Measurements from ENCODE around the gene WHRN.

WHRN gene

GRCh38 chr9:114461468-114461867 is 43.8 kb downstream of the WHRN start:
- H3K4me3 ChIP-seq (ENCODE audit: extremely low read depth, insufficient read depth, low read length, poor library complexity, severe bottlenecking), result no peak overlapping the region

GRCh38 chr9:114460513-114461199 is 44.6 kb downstream of the WHRN start:
- H3K9me3 ChIP-seq (ENCODE audit: control insufficient read depth, low read length), result no peaks in the 10 kb centered on the region

More at GRCh38 chr9:114461468-114461867, 43.8 kb downstream of the WHRN start:
- 91% methylated on average over 3 to 4 of the region's 4 CpGs for WGBS, 2 experiments (ENCODE audit: insufficient coverage in 2 of 2)
- Histone ChIP-seq H3K27ac (ENCODE audit: low read depth, low read length, severe bottlenecking) (no peak overlapping the region), H3K4me1 (ENCODE audit: control insufficient read depth, insufficient read depth, low read length, poor library complexity, severe bottlenecking) (no peaks in the 10 kb centered on the region), H3K36me3 (ENCODE audit: control insufficient read depth, insufficient read depth, low read length) (no peaks in the 10 kb centered on the region), H3K9me3 (ENCODE audit: control insufficient read depth, low read length) (no peaks in the 10 kb centered on the region)

GRCh38 chr9:114459464-114459863 is 45.8 kb downstream of the WHRN start:
- H3K4me1 ChIP-seq (ENCODE audit: control insufficient read depth, insufficient read depth, low read length, poor library complexity, severe bottlenecking), result no peaks in the 10 kb centered on the region
- H3K36me3 ChIP-seq (ENCODE audit: control insufficient read depth, insufficient read depth, low read length), result no peaks in the 10 kb centered on the region
- no peak overlapping the region for H3K27ac ChIP-seq (ENCODE audit: low read depth, low read length, severe bottlenecking)
- 72 to 93% methylated on average over 3 of the region's 5 CpGs for WGBS, 2 experiments (ENCODE audit: insufficient coverage in 2 of 2)
- no peak overlapping the region for H3K4me3 ChIP-seq (ENCODE audit: extremely low read depth, insufficient read depth, low read length, poor library complexity, severe bottlenecking)
- no peaks in the 10 kb centered on the region for H3K9me3 ChIP-seq (ENCODE audit: control insufficient read depth, low read length)

More at GRCh38 chr9:114460513-114461199, 44.6 kb downstream of the WHRN start:
- no peak overlapping the region for H3K27ac ChIP-seq (ENCODE audit: low read depth, low read length, severe bottlenecking)
- 62 to 78% methylated on average over 5 to 6 of the region's 8 CpGs for WGBS, 2 experiments (ENCODE audit: insufficient coverage in 2 of 2)
- no peak overlapping the region for H3K4me3 ChIP-seq (ENCODE audit: extremely low read depth, insufficient read depth, low read length, poor library complexity, severe bottlenecking)
- H3K4me1 ChIP-seq (ENCODE audit: control insufficient read depth, insufficient read depth, low read length, poor library complexity, severe bottlenecking), result no peaks in the 10 kb centered on the region
- H3K36me3 ChIP-seq (ENCODE audit: control insufficient read depth, insufficient read depth, low read length), result no peaks in the 10 kb centered on the region

DNA sequence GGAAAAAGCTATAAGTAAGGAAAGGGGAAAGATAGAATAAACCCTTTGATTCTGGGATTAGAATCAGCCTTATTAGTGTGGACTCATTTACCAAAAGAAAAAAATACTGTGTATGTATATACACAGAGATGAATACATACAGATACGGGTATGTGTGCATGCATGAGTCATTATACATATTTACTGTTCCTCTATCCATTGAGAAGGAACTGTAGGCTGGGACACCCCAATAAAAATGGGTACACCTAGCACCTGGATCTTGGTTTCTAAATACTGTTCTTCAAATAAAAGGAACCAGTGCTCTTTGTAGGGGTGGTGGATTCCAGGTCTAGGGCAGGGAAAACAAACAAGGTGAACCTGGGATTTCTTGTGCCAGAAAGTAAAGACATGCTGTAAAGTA is 48.3 kb downstream of the WHRN start:
- Histone ChIP-seq H3K9me3 (ENCODE audit: control insufficient read depth, low read length) (no peaks in the 10 kb centered on the region), H3K36me3 (ENCODE audit: control insufficient read depth, insufficient read depth, low read length) (no peaks in the 10 kb centered on the region), H3K4me3 (ENCODE audit: extremely low read depth, insufficient read depth, low read length, poor library complexity, severe bottlenecking) (no peak overlapping the region), H3K27ac (ENCODE audit: low read depth, low read length, severe bottlenecking) (no peak overlapping the region), H3K4me1 (ENCODE audit: control insufficient read depth, insufficient read depth, low read length, poor library complexity, severe bottlenecking) (no peaks in the 10 kb centered on the region)
- WGBS, 2 experiments (ENCODE audit: insufficient coverage in 2 of 2), result no CpG with 5 or more reads among the region's 1 CpG

GRCh38 chr9:114454652-114455051 is 50.6 kb downstream of the WHRN start:
- no peak overlapping the region for H3K4me3 ChIP-seq (ENCODE audit: extremely low read depth, insufficient read depth, low read length, poor library complexity, severe bottlenecking)
- WGBS, 2 experiments (ENCODE audit: insufficient coverage in 2 of 2), result no CpG with 5 or more reads among the region's 1 CpG
- H3K9me3 ChIP-seq (ENCODE audit: control insufficient read depth, low read length), result no peaks in the 10 kb centered on the region

DNA sequence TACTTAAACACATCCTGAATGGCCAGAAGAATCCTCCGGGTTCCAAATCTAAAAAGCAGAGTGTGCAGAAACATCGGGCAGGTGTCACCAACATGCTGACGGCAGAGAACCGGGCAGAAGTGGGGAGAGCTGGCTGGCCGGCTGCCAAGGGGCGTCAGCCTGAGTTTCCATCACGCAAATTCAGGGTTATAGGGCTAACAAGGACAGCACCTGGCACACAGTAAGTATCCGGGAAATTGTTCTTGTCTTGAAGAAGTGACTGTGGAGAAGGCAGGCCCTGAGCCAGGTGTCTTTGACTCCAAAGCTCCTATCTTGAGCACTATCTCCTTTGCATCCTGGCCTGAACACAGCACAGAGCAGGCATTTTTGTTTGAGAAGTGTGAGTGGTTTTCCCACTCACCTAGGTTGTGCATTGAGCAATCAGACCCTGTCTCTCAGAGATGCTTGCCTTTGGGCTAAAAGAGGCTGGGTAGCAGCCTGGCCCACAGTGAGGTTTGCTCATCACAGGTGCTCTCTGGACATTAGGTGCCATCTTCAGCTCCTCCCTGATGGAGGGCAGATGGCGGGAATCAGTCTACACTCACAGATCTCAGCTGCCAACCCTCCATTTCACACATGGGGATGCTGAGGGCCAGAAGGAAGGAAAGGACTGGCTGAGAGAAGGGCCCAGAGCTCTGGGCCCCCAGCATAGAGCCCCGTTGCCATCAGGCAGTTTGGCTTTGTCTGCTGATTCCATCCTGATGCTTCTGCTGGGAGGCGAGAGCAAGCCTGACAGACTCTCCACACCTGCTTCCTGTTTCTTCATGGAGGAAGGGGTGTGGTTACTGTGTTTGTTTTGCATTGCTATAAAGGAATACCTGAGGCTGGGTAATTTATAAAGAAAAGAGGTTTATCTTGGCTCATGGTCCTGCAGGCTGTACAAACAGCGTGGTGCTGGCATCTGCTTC is 52.8 kb downstream of the WHRN start:
- no peak overlapping the region for H3K27ac ChIP-seq (ENCODE audit: low read depth, low read length, severe bottlenecking)
- 89 to 91% methylated on average over 10 to 11 of the region's 12 CpGs for WGBS, 2 experiments (ENCODE audit: insufficient coverage in 2 of 2)
- no peaks in the 10 kb centered on the region for H3K4me1 ChIP-seq (ENCODE audit: control insufficient read depth, insufficient read depth, low read length, poor library complexity, severe bottlenecking)
- H3K9me3 ChIP-seq (ENCODE audit: control insufficient read depth, low read length), result no peaks in the 10 kb centered on the region
- no peak overlapping the region for H3K4me3 ChIP-seq (ENCODE audit: extremely low read depth, insufficient read depth, low read length, poor library complexity, severe bottlenecking)
- H3K36me3 ChIP-seq (ENCODE audit: control insufficient read depth, insufficient read depth, low read length), result no peaks in the 10 kb centered on the region

More at GRCh38 chr9:114454652-114455051, 50.6 kb downstream of the WHRN start:
- Histone ChIP-seq H3K27ac (ENCODE audit: low read depth, low read length, severe bottlenecking) (no peak overlapping the region), H3K36me3 (ENCODE audit: control insufficient read depth, insufficient read depth, low read length) (no peaks in the 10 kb centered on the region), H3K4me1 (ENCODE audit: control insufficient read depth, insufficient read depth, low read length, poor library complexity, severe bottlenecking) (no peaks in the 10 kb centered on the region)

- Histone ChIP-seq H3K4me1 (ENCODE audit: control insufficient read depth, insufficient read depth, low read length, poor library complexity, severe bottlenecking) (no peaks in the 10 kb centered on the region), H3K4me3 (ENCODE audit: extremely low read depth, insufficient read depth, low read length, poor library complexity, severe bottlenecking) (no peak overlapping the region), H3K36me3 (ENCODE audit: control insufficient read depth, insufficient read depth, low read length) (no peaks in the 10 kb centered on the region), H3K27ac (ENCODE audit: low read depth, low read length, severe bottlenecking) (no peak overlapping the region), H3K9me3 (ENCODE audit: control insufficient read depth, low read length) (no peaks in the 10 kb centered on the region)
- WGBS, 2 experiments (ENCODE audit: insufficient coverage in 2 of 2), result no CpG with 5 or more reads among the region's 1 CpG
These were observed 53.6 kb downstream of the WHRN start for GRCh38 chr9:114451707-114452031.

DNA sequence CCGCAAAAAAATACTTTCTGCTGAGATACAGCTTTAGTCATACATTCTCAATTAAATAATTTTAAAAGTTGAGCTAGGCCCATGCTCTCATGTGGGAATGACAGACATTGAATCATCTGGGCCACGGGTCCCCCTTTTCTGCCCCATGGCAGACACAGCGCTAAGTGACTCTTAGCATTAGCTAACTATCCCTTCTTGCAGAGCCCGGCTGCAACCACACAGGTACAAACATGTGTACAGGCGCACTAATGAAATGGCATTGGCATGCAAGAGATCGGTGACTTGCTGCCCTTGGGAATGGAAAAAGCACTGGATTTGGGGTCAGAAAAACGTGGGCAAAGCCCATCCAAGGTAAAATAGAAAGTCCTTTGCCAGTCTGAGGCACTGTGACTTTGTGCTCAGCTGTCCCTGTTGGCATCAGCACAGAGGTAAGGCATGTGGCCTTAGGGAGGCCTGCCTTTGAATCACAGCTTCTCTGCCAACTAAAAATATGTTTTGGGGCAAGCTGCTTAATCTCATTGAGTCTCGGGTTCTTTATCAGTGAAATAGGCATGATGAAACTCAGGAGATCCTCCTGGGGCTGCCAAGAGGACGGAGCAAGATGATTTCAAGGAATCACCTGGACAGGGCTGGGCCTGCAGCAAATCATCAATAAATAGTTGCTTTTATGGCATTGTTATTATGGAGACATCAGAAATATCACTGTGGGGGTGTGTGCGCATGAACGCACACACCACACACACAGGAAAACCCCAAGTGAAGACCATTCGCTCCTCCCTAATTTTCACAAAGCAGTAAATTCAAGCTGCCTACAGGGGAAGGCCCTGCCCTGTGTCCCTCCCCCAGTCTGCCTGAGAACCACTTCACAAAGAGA is 54.2 kb downstream of the WHRN start:
- 89 to 90% methylated on average over 9 of the region's 12 CpGs for WGBS, 2 experiments (ENCODE audit: insufficient coverage in 2 of 2)
- H3K9me3 ChIP-seq (ENCODE audit: control insufficient read depth, low read length), result no peaks in the 10 kb centered on the region
- no peaks in the 10 kb centered on the region for H3K4me1 ChIP-seq (ENCODE audit: control insufficient read depth, insufficient read depth, low read length, poor library complexity, severe bottlenecking)
- no peaks in the 10 kb centered on the region for H3K36me3 ChIP-seq (ENCODE audit: control insufficient read depth, insufficient read depth, low read length)
- H3K4me3 ChIP-seq (ENCODE audit: extremely low read depth, insufficient read depth, low read length, poor library complexity, severe bottlenecking), result no peak overlapping the region
- no peak overlapping the region for H3K27ac ChIP-seq (ENCODE audit: low read depth, low read length, severe bottlenecking)

DNA sequence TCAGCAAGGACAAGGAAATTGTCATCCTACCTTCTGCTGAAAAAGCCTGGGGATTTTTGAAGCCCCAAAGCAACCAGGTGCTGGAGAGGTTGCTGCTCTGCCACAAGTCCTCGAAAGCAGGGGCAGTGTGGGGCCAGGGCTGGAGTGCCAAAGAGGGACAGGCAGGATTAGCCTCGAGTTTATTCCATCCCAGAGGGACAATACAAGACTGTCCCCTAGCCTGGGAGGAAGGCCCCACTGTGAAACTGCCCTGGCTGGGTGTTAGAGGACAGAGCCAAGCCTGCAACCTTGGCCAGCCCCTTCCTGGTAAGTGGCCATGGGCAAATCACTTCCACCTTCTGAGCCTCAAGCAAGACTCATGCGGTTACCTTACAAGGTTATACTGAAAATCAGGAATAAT is 55.1 kb downstream of the WHRN start:
- H3K4me1 ChIP-seq (ENCODE audit: control insufficient read depth, insufficient read depth, low read length, poor library complexity, severe bottlenecking), result no peaks in the 10 kb centered on the region
- H3K9me3 ChIP-seq (ENCODE audit: control insufficient read depth, low read length), result no peaks in the 10 kb centered on the region
- no peak overlapping the region for H3K27ac ChIP-seq (ENCODE audit: low read depth, low read length, severe bottlenecking)
- H3K4me3 ChIP-seq (ENCODE audit: extremely low read depth, insufficient read depth, low read length, poor library complexity, severe bottlenecking), result no peak overlapping the region
- 64 to 75% methylated on average over 2 of the region's 3 CpGs for WGBS, 2 experiments (ENCODE audit: insufficient coverage in 2 of 2)
- H3K36me3 ChIP-seq (ENCODE audit: control insufficient read depth, insufficient read depth, low read length), result no peaks in the 10 kb centered on the region

- H3K27ac ChIP-seq (ENCODE audit: low read depth, low read length, severe bottlenecking), result no peak overlapping the region
- H3K4me1 ChIP-seq (ENCODE audit: control insufficient read depth, insufficient read depth, low read length, poor library complexity, severe bottlenecking), result no peaks in the 10 kb centered on the region
- H3K9me3 ChIP-seq (ENCODE audit: control insufficient read depth, low read length), result no peaks in the 10 kb centered on the region
- no peaks in the 10 kb centered on the region for H3K36me3 ChIP-seq (ENCODE audit: control insufficient read depth, insufficient read depth, low read length)
- no peak overlapping the region for H3K4me3 ChIP-seq (ENCODE audit: extremely low read depth, insufficient read depth, low read length, poor library complexity, severe bottlenecking)
- 65 to 76% methylated on average over 4 to 5 of the region's 5 CpGs for WGBS, 2 experiments (ENCODE audit: insufficient coverage in 2 of 2)
These were observed 56.0 kb downstream of the WHRN start for GRCh38 chr9:114449236-114449635.

Data from mesodermal cell (in vitro differentiated cells).